Activated B cell treated with CpG ODN at 0.5 μM for 24 hours (primary cell): ENCODE results near the gene ZNF500. TPM values are rescaled to one million over a fixed set of nuclear protein-coding genes. Genes with fewer than 3 reads are reported as not detected.
A peak's percentile ranks its signal among the peaks of the same experiment; 100 is the strongest.

ENCODE experiments used
- ATAC-seq: fragments of 200-7000 bp; cut with Tn5 transposase; one replicate; pipeline ENCODE4 v1.10.0; 2021; ENCODE audit warnings: low read depth, mild to moderate bottlenecking, moderate library complexity
- CTCF ChIA-PET: fragments of 350-600 bp; sonication (Branson Sonifier 250); formaldehyde crosslinking; loops from one replicate; lab custom pipeline; 2021; ENCODE audit warnings: antibody characterized with exemption; lab: Charles Lee
- POLR2A ChIA-PET: fragments of 350-600 bp; sonication (Branson Sonifier 250); formaldehyde crosslinking; loops from one replicate; lab custom pipeline; 2021; ENCODE audit warnings: antibody characterized with exemption; lab: Charles Lee
- DNase-seq: peaks from one replicate; pipeline ENCODE4 v3.0.0; 2022
- H3K27ac Mint-ChIP-seq: one replicate; pipeline ENCODE4 v1.8.0; 2020; ENCODE audit warnings: mixed read lengths
- H3K27me3 Mint-ChIP-seq: one replicate; pipeline ENCODE4 v1.8.0; 2021; ENCODE audit warnings: mixed read lengths
- H3K36me3 Mint-ChIP-seq: one replicate; pipeline ENCODE4 v1.8.0; 2021; ENCODE audit warnings: low read depth, mixed read lengths
- H3K4me1 Mint-ChIP-seq: one replicate; pipeline ENCODE4 v1.8.0; 2021; ENCODE audit warnings: mixed read lengths
- H3K4me3 Mint-ChIP-seq: one replicate; pipeline ENCODE4 v1.8.0; 2020; ENCODE audit warnings: mild to moderate bottlenecking, mixed read lengths
- H3K9me3 Mint-ChIP-seq: one replicate; pipeline ENCODE4 v1.8.0; 2020; ENCODE audit warnings: mixed read lengths
- intact Hi-C: fragments of 100-400 bp; cut with micrococcal nuclease; formaldehyde crosslinking; loops from one replicate; pipeline ENCODE4 v1.15.1; 2024
- total RNA-seq: library from RNA; stranded (reverse); gene quantifications from 2 replicates; pipeline ENCODE4 v1.2.3, GENCODE V29; 2022
- TF ChIP-seq, protein P1 (sequence below): fragments of 200-600 bp; IDR thresholded peaks from one replicate; pipeline ENCODE4 v1.8.0; 2022; ENCODE audit warnings: antibody characterized with exemption, mild to moderate bottlenecking

Gene ZNF500
- total RNA-seq, 1 donor from 2014 or later = 19.1 TPM

GRCh38 chr16:4800290-4801041 is 33.5 kb upstream of the ZNF500 start:
- TF ChIP-seq, protein P1, sequence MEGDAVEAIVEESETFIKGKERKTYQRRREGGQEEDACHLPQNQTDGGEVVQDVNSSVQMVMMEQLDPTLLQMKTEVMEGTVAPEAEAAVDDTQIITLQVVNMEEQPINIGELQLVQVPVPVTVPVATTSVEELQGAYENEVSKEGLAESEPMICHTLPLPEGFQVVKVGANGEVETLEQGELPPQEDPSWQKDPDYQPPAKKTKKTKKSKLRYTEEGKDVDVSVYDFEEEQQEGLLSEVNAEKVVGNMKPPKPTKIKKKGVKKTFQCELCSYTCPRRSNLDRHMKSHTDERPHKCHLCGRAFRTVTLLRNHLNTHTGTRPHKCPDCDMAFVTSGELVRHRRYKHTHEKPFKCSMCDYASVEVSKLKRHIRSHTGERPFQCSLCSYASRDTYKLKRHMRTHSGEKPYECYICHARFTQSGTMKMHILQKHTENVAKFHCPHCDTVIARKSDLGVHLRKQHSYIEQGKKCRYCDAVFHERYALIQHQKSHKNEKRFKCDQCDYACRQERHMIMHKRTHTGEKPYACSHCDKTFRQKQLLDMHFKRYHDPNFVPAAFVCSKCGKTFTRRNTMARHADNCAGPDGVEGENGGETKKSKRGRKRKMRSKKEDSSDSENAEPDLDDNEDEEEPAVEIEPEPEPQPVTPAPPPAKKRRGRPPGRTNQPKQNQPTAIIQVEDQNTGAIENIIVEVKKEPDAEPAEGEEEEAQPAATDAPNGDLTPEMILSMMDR = no peak
- no peak for DNase-seq
- peak overlapping the region; percentile 65 for H3K27ac Mint-ChIP-seq
- H3K9me3 Mint-ChIP-seq = no peaks in the 10 kb centered on the region
- no peaks in the 10 kb centered on the region for H3K27me3 Mint-ChIP-seq
- H3K36me3 Mint-ChIP-seq = peaks cover 13% of the 10 kb centered on the region
- intact Hi-C loops = no loop called here
- ChIA-PET CTCF (no interaction called here), POLR2A (interaction anchor here (1.3 to 1.6 kb wide), 2 partner anchors 66 to 184 kb away, joined by 3 to 6 read pairs; partner anchors contain the start of genes ANKS3 and DNAAF8)
- peaks cover 25% of the 10 kb centered on the region for H3K4me1 Mint-ChIP-seq
- peak overlapping the region; percentile 70 for H3K4me3 Mint-ChIP-seq
- ATAC-seq = no peak

DNA sequence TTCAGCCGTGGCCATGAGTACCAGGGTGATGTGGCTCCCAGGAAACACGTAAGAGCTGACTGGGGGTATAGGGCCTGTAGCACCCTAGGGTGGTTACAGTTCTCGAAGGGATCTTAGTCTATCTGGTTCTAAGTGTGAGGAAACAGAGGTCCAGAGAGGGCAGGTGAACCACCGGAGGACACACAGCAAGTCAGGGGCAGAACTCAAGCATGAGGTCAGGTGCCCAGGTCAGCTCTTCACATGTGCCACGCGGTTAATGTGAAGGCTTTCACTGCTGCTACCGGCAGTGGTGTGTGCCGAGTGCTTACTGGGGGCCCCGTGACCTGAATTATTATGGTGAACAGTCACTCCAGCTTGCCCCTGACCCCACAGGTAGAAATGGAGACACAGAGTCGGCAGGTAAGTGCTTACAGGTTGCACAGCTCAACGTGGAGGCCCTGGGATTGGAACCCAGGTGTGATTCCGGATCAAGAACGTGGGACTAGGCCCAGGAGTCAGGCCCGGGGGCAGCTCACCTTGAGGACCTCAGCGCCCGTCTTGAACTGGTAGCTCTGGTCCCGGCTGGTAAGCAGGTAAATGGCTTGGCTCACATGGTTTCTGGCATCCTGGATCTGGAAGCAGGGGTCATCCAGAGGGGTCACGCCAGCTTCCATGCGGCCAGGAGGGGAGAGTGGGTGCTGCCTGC is 32.4 kb upstream of the ZNF500 start:
- H3K4me1 Mint-ChIP-seq = peaks cover 25% of the 10 kb centered on the region
- TF ChIP-seq, protein P1 = no peak
- intact Hi-C loops = no loop called here
- DNase-seq (no peak), ATAC-seq (no peak)
- peaks cover 4% of the 10 kb centered on the region for H3K36me3 Mint-ChIP-seq
- CTCF ChIA-PET = no interaction called here
- H3K9me3 Mint-ChIP-seq = no peaks in the 10 kb centered on the region
- POLR2A ChIA-PET = no interaction called here
- no peak overlapping the region for H3K4me3 Mint-ChIP-seq
- no peaks in the 10 kb centered on the region for H3K27me3 Mint-ChIP-seq
- H3K27ac Mint-ChIP-seq = no peak overlapping the region

- no peaks in the 10 kb centered on the region for H3K36me3 Mint-ChIP-seq
- ATAC-seq = no peak
- intact Hi-C loops = no loop called here
- TF ChIP-seq, protein P1 = no peak
- ChIA-PET POLR2A (no interaction called here), CTCF (no interaction called here)
- H3K4me1 Mint-ChIP-seq = peaks cover 21% of the 10 kb centered on the region
- no peaks in the 10 kb centered on the region for H3K27me3 Mint-ChIP-seq
- no peak overlapping the region for H3K27ac Mint-ChIP-seq
- no peak for DNase-seq
- no peaks in the 10 kb centered on the region for H3K9me3 Mint-ChIP-seq
- H3K4me3 Mint-ChIP-seq = no peak overlapping the region
Observed at GRCh38 chr16:4798456-4798855, 31.5 kb upstream of the ZNF500 start.

DNA sequence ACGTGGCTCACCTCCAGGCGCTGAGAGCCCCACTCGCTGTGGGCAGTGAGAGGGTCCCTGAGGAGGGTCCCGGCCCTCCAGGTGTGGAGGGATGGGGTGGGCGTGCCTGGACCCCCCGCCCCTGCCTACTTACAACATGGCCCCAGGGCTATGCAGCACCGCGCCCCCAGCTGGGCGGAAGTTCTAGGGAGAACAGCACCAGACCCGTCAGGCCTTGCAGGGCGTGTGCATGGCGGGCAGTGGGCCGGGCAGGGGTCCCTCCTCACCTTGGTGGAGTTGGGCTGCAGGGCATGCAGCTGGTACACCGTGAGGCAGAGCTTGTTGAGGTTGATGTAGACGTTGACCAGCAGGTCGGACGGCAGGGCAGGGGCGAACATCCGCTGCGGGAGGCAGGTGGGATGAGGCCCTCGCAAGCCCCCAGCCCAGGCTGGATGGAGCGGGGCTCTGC is 30.9 kb upstream of the ZNF500 start:
- Mint-ChIP-seq H3K9me3 (no peaks in the 10 kb centered on the region), H3K27me3 (no peaks in the 10 kb centered on the region)

More for the DNA sequence above, 30.9 kb upstream of the ZNF500 start:
- no peaks in the 10 kb centered on the region for H3K36me3 Mint-ChIP-seq
- no peak for DNase-seq
- no peak for ATAC-seq
- H3K27ac Mint-ChIP-seq = no peak overlapping the region
- ChIA-PET CTCF (no interaction called here), POLR2A (no interaction called here)
- TF ChIP-seq, protein P1 = no peak
- intact Hi-C loops = no loop called here
- no peak overlapping the region for H3K4me3 Mint-ChIP-seq
- peaks cover 17% of the 10 kb centered on the region for H3K4me1 Mint-ChIP-seq
